Measurements from ENCODE around the gene OPCML. TPM values are rescaled to one million over a fixed set of nuclear protein-coding genes. Genes with fewer than 3 reads are reported as not detected.

OPCML gene
- total and polyA plus RNA-seq, 2 of the 13 experiments (the other 11 are each of a cell fraction or from before 2014, with no cell fraction given) = not detected

DNA sequence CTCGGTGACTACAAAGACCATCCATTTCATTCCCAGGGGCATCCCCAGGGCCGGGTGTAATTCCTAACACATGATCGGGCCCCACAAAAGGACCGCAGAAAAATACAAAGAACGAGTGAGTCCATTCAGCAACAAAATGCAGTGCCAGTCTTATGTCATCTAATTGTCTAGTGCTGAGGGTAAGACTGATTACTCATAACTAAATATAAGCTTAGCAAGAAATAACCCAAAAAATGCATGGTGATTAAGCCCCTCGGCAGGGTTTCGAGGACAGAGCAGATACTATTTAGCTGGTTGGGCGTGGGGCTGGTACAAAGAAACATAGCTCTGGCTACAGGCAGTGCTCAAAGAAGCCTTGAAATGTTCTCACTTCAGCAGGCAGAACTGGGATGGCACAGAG lies 1078.9 kb downstream of the OPCML start:
- peaks cover 41% of the 10 kb centered on the region for H3K9me3 ChIP-seq (ENCODE audit: low read length)
- ATAC-seq (no peak), DNase-seq (ENCODE audit: low spot score) (no peak), FAIRE-seq (no peak)
- in situ Hi-C loops (cut with HindIII; ENCODE audit: extremely low pct_ligation_motif_present, low pct_unique_long_range_greater_than_20kb) = no loop called here
- no peaks in the 10 kb centered on the region for H3K79me2 ChIP-seq (ENCODE audit: insufficient read depth, low read length)
- no peaks in the 10 kb centered on the region for H3K4me1 ChIP-seq (ENCODE audit: insufficient read depth, low read length)
- TF ChIP-seq, protein P1, sequence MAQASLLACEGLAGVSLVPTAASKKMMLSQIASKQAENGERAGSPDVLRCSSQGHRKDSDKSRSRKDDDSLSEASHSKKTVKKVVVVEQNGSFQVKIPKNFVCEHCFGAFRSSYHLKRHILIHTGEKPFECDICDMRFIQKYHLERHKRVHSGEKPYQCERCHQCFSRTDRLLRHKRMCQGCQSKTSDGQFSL (CRISPR knock-in tag; IDR thresholded peaks at IDR 0.05) = no peak
- TF ChIP-seq SRSF9 (IDR thresholded peaks at IDR 0.05; ENCODE audit: borderline replicate concordance, insufficient read depth, low read depth, low read length, poor library complexity, severe bottlenecking) = no peak
- no peaks in the 10 kb centered on the region for H3K27me3 ChIP-seq (ENCODE audit: control insufficient read depth in 1 of 2, insufficient read depth in 2 of 2, low read length in 2 of 2)
- H2AFZ ChIP-seq (ENCODE audit: low read length) = no peak overlapping the region
- H4K20me1 ChIP-seq (ENCODE audit: insufficient read depth, low read length) = no peaks in the 10 kb centered on the region
- 11% methylated on average over 8 of the region's 8 CpGs for WGBS (ENCODE audit: low lambda C conversion rate)
- ChIA-PET CTCF (ENCODE audit: low intra/inter-chr PET ratio, low total read pairs) (no interaction called here), POLR2A (no interaction called here)
- H3K27ac ChIP-seq (ENCODE audit: extremely low read length, insufficient read depth, low read length) = no peak overlapping the region
- intact Hi-C loops (cut with micrococcal nuclease; ENCODE audit: unreplicated experiment) = no loop called here
- no TSS peak for BruUV-seq (replicated peaks)
- H3K36me3 ChIP-seq (replicated peaks in 1 of 2; ENCODE audit: control insufficient read depth in 1 of 2, insufficient read depth in 2 of 2, low read length in 2 of 2) = no peaks in the 10 kb centered on the region
- H3K4me3 ChIP-seq (replicated peaks in 1 of 3; ENCODE audit: insufficient read depth in 1 of 3, low read depth in 2 of 3, low read length in 3 of 3) = no peak overlapping the region
- H3K9ac ChIP-seq (ENCODE audit: insufficient read depth, low read depth, low read length) = no peak overlapping the region
- H3K4me2 ChIP-seq (ENCODE audit: low read depth, low read length) = no peak overlapping the region

DNA sequence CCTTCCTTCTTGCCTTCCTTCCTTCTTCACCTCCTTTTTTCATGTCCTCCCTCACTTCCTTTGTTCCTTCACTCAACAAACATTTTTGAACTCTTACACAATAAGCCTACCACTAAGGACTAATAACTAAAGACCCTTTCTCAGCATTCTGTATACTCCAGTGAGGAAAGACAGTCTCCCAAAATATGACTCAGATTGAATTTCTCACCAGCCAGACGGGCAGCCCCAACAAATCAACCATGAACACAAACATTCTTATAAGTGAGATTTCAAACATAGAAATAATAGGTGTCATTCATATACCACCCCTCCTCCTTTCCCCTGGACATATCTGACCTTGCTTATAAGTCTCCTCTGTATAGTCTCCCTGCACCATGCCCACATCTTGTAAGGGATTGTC lies 1079.7 kb downstream of the OPCML start:
- no peak overlapping the region for H3K27ac ChIP-seq (ENCODE audit: extremely low read length, insufficient read depth, low read length)
- POLR2A ChIA-PET = no interaction called here
- ATAC-seq = no peak
- DNase-seq (ENCODE audit: low spot score) = no peak
- peaks cover 41% of the 10 kb centered on the region for H3K9me3 ChIP-seq (ENCODE audit: low read length)
- H3K4me3 ChIP-seq (replicated peaks in 1 of 3; ENCODE audit: insufficient read depth in 1 of 3, low read depth in 2 of 3, low read length in 3 of 3) = no peak overlapping the region
- in situ Hi-C loops (cut with HindIII; ENCODE audit: extremely low pct_ligation_motif_present, low pct_unique_long_range_greater_than_20kb) = no loop called here
- intact Hi-C loops (cut with micrococcal nuclease; ENCODE audit: unreplicated experiment) = no loop called here
- H3K36me3 ChIP-seq (replicated peaks in 1 of 2; ENCODE audit: control insufficient read depth in 1 of 2, insufficient read depth in 2 of 2, low read length in 2 of 2) = no peaks in the 10 kb centered on the region
- no peaks in the 10 kb centered on the region for H3K4me1 ChIP-seq (ENCODE audit: insufficient read depth, low read length)
- H4K20me1 ChIP-seq (ENCODE audit: insufficient read depth, low read length) = no peaks in the 10 kb centered on the region
- H3K79me2 ChIP-seq (ENCODE audit: insufficient read depth, low read length) = no peaks in the 10 kb centered on the region
- BruUV-seq (replicated peaks) = no TSS peak
- no peak overlapping the region for H2AFZ ChIP-seq (ENCODE audit: low read length)
- no peak overlapping the region for H3K4me2 ChIP-seq (ENCODE audit: low read depth, low read length)
- no peaks in the 10 kb centered on the region for H3K27me3 ChIP-seq (ENCODE audit: control insufficient read depth in 1 of 2, insufficient read depth in 2 of 2, low read length in 2 of 2)
- CTCF ChIA-PET (ENCODE audit: low intra/inter-chr PET ratio, low total read pairs) = no interaction called here
- H3K9ac ChIP-seq (ENCODE audit: insufficient read depth, low read depth, low read length) = no peak overlapping the region
- 0% methylated on average over 1 of the region's 1 CpG for WGBS (ENCODE audit: low lambda C conversion rate)
- no peak for FAIRE-seq
- TF ChIP-seq RBFOX2 (IDR thresholded peaks at IDR 0.05; ENCODE audit: low read depth, low read length) = no peak
- TF ChIP-seq, protein P2, sequence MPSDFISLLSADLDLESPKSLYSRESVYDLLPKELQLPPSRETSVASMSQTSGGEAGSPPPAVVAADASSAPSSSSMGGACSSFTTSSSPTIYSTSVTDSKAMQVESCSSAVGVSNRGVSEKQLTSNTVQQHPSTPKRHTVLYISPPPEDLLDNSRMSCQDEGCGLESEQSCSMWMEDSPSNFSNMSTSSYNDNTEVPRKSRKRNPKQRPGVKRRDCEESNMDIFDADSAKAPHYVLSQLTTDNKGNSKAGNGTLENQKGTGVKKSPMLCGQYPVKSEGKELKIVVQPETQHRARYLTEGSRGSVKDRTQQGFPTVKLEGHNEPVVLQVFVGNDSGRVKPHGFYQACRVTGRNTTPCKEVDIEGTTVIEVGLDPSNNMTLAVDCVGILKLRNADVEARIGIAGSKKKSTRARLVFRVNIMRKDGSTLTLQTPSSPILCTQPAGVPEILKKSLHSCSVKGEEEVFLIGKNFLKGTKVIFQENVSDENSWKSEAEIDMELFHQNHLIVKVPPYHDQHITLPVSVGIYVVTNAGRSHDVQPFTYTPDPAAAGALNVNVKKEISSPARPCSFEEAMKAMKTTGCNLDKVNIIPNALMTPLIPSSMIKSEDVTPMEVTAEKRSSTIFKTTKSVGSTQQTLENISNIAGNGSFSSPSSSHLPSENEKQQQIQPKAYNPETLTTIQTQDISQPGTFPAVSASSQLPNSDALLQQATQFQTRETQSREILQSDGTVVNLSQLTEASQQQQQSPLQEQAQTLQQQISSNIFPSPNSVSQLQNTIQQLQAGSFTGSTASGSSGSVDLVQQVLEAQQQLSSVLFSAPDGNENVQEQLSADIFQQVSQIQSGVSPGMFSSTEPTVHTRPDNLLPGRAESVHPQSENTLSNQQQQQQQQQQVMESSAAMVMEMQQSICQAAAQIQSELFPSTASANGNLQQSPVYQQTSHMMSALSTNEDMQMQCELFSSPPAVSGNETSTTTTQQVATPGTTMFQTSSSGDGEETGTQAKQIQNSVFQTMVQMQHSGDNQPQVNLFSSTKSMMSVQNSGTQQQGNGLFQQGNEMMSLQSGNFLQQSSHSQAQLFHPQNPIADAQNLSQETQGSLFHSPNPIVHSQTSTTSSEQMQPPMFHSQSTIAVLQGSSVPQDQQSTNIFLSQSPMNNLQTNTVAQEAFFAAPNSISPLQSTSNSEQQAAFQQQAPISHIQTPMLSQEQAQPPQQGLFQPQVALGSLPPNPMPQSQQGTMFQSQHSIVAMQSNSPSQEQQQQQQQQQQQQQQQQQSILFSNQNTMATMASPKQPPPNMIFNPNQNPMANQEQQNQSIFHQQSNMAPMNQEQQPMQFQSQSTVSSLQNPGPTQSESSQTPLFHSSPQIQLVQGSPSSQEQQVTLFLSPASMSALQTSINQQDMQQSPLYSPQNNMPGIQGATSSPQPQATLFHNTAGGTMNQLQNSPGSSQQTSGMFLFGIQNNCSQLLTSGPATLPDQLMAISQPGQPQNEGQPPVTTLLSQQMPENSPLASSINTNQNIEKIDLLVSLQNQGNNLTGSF (CRISPR knock-in tag; IDR thresholded peaks at IDR 0.05) = no peak
- no peak for TF ChIP-seq ZNF441 (CRISPR knock-in tag; IDR thresholded peaks at IDR 0.05; ENCODE audit: borderline replicate concordance)
- TF ChIP-seq MTF2 (CRISPR knock-in tag; IDR thresholded peaks at IDR 0.05; ENCODE audit: borderline replicate concordance) = no peak
- TF ChIP-seq SPEN (CRISPR knock-in tag; IDR thresholded peaks at IDR 0.05; ENCODE audit: low read depth) = no peak
- TF ChIP-seq GATAD2A (CRISPR knock-in tag; IDR thresholded peaks at IDR 0.05) = no peak
- TF ChIP-seq, protein P3, sequence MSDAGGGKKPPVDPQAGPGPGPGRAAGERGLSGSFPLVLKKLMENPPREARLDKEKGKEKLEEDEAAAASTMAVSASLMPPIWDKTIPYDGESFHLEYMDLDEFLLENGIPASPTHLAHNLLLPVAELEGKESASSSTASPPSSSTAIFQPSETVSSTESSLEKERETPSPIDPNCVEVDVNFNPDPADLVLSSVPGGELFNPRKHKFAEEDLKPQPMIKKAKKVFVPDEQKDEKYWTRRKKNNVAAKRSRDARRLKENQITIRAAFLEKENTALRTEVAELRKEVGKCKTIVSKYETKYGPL (CRISPR knock-in tag; IDR thresholded peaks at IDR 0.05) = no peak
- TF ChIP-seq, protein P4, sequence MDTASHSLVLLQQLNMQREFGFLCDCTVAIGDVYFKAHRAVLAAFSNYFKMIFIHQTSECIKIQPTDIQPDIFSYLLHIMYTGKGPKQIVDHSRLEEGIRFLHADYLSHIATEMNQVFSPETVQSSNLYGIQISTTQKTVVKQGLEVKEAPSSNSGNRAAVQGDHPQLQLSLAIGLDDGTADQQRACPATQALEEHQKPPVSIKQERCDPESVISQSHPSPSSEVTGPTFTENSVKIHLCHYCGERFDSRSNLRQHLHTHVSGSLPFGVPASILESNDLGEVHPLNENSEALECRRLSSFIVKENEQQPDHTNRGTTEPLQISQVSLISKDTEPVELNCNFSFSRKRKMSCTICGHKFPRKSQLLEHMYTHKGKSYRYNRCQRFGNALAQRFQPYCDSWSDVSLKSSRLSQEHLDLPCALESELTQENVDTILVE (CRISPR knock-in tag; IDR thresholded peaks at IDR 0.05) = no peak
- no peak for TF ChIP-seq MYC (CRISPR knock-in tag; IDR thresholded peaks at IDR 0.05; ENCODE audit: borderline replicate concordance)
- TF ChIP-seq ZNF841 (CRISPR knock-in tag; IDR thresholded peaks at IDR 0.05; ENCODE audit: borderline replicate concordance) = no peak

All from HepG2 (cell line).